Naive thymus-derived CD4-positive, alpha-beta T cell (primary cell): ENCODE measurements around the gene ANKRD24. TPM values are rescaled to one million over a fixed set of nuclear protein-coding genes. Genes with fewer than 3 reads are reported as not detected.
"Not testable (repeated sequence)": the region's sequence is repeated elsewhere in the genome, so short reads cannot be mapped to it uniquely, and the experiment has no call there.

Experiments used
- ATAC-seq: fragments of 150-1000 bp; cut with Tn5 transposase; 2 replicates; pipeline ENCODE4 v1.10.0; 2021; ENCODE audit warnings: mild to moderate bottlenecking, moderate library complexity
- CTCF ChIA-PET: fragments of 350-600 bp; sonication (Branson Sonifier 250); formaldehyde crosslinking; loops from one replicate; lab custom pipeline; 2021; ENCODE audit warnings: antibody characterized with exemption; lab: Charles Lee
- POLR2A ChIA-PET: fragments of 350-600 bp; sonication (Branson Sonifier 250); formaldehyde crosslinking; loops from one replicate; lab custom pipeline; 2021; ENCODE audit warnings: antibody characterized with exemption, inconsistent platforms; lab: Charles Lee
- DNase-seq, 9 donors: peaks; one replicate each; pipeline versions ENCODE4 v3.0.0 to v3.0.0-alpha.2; 2020 to 2022; ENCODE audit warnings: mixed read lengths in 1 of 9
- H3K27ac ChIP-seq: one replicate; pipeline ENCODE4 v1.7.0; 2013; ENCODE audit warnings: mild to moderate bottlenecking, low read depth, low read length, moderate library complexity
- H3K27me3 ChIP-seq, 2 donors: one replicate each; pipeline ENCODE4 v1.7.0; 2013; ENCODE audit warnings: low read length in 2 of 2, mild to moderate bottlenecking in 2 of 2, moderate library complexity in 2 of 2; ENCODE audit not compliant: control insufficient read depth in 2 of 2, insufficient read depth in 2 of 2
- H3K36me3 ChIP-seq, 3 experiments: 1 replicate in 2 of 3; 2 replicates in 1 of 3; pipeline ENCODE4 v1.7.0; 2013; ENCODE audit warnings: low read length in 3 of 3, mild to moderate bottlenecking in 3 of 3, moderate library complexity in 1 of 3; ENCODE audit not compliant: insufficient read depth in 3 of 3, control insufficient read depth in 2 of 3
- H3K4me1 ChIP-seq, 2 donors: one replicate each; pipeline ENCODE4 v1.7.0; 2013; ENCODE audit warnings: low read length in 2 of 2, mild to moderate bottlenecking in 2 of 2, moderate library complexity in 1 of 2; ENCODE audit not compliant: control insufficient read depth in 2 of 2, insufficient read depth in 2 of 2
- H3K4me3 ChIP-seq: 2 replicates; pipeline ENCODE4 v1.7.0; 2013; ENCODE audit warnings: mild to moderate bottlenecking, low read length
- H3K9me3 ChIP-seq, 3 experiments: 1 replicate in 2 of 3; 2 replicates in 1 of 3; pipeline ENCODE4 v1.7.0; 2013; ENCODE audit warnings: low read length in 3 of 3; ENCODE audit not compliant: control insufficient read depth in 2 of 3
- H3K27ac Mint-ChIP-seq, 9 donors: one replicate each; pipeline ENCODE4 v1.8.0; 2020 to 2022; ENCODE audit warnings: mixed read lengths in 9 of 9, mild to moderate bottlenecking in 8 of 9, moderate library complexity in 5 of 9, inconsistent platforms in 2 of 9
- H3K27me3 Mint-ChIP-seq, 5 donors: one replicate each; pipeline ENCODE4 v1.8.0; 2021 to 2022; ENCODE audit warnings: mixed read lengths in 5 of 5, mild to moderate bottlenecking in 1 of 5
- H3K36me3 Mint-ChIP-seq, 5 donors: one replicate each; pipeline ENCODE4 v1.8.0; 2020 to 2022; ENCODE audit warnings: mixed read lengths in 5 of 5, mild to moderate bottlenecking in 3 of 5, inconsistent platforms in 1 of 5
- H3K4me1 Mint-ChIP-seq, 7 donors: one replicate each; pipeline ENCODE4 v1.8.0; 2020 to 2022; ENCODE audit warnings: mixed read lengths in 7 of 7, mild to moderate bottlenecking in 3 of 7, inconsistent platforms in 1 of 7
- H3K4me3 Mint-ChIP-seq, 10 donors: one replicate each; pipeline ENCODE4 v1.8.0; 2020 to 2022; ENCODE audit warnings: mild to moderate bottlenecking in 10 of 10, mixed read lengths in 10 of 10, moderate library complexity in 6 of 10, inconsistent platforms in 2 of 10
- H3K9me3 Mint-ChIP-seq, 11 donors: one replicate each; pipeline ENCODE4 v1.8.0; 2020 to 2022; ENCODE audit warnings: mixed read lengths in 11 of 11, mild to moderate bottlenecking in 4 of 11, inconsistent platforms in 1 of 11, moderate library complexity in 1 of 11
- intact Hi-C, 2 donors: fragments of 100-400 bp; cut with micrococcal nuclease; formaldehyde crosslinking; loops; one replicate each; pipeline ENCODE4 v1.15.1; 2023
- polyA plus RNA-seq, 2 donors: library from polyadenylated mRNA; unstranded; fragments of 300-500 nt; fragmentation: Illumina TruSeq; gene quantifications; one replicate each; pipeline ENCODE4 v1.2.3, GENCODE V29; 2021
- total RNA-seq, 6 experiments: library from RNA in 5 of 6; stranded (reverse) in 5 of 6; gene quantifications; 1 replicate in 5 of 6; 2 replicates in 1 of 6; pipeline ENCODE4 v1.2.3 and lab custom pipeline; 2021 to 2026

Gene ANKRD24
- total and polyA plus RNA-seq, 7 experiments from 2014 or later = 0.17 to 2.8 (median 1.9) TPM; not detected in 1

DNA sequence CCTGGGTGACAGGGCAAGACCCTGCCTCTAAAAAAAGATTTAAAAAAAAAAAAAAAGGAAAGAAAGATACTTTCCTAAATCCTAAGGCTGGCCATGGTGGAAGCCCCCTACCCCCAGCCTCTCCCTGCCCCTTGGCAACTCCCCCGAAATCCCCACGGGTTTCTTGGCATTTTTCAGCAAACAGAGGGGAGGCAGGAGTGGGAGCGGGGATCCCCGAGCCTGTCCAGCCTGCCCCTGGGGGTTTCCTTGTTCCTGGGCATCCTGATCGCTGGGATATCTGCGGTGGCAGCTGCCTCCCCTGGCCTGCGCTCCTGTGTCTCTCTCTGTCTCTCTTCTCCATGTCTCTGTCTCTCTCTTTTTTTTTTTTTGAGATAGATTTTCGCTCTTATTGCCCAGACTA is 43.4 kb downstream of the ANKRD24 start:
- Mint-ChIP-seq H3K4me1 (peaks cover 0 to 7% (median 0%) of the 10 kb centered on the region in 7 donors), H3K27ac (peak overlapping the region in 1 of 9 donors; percentile 22), H3K4me3 (no peak overlapping the region), H3K9me3 (peaks cover 0 to 2% (median 0%) of the 10 kb centered on the region in 11 donors), H3K27me3 (peaks cover 2 to 11% (median 4%) of the 10 kb centered on the region in 5 donors), H3K36me3 (peaks cover 0 to 4% (median 0%) of the 10 kb centered on the region in 5 donors)
- POLR2A ChIA-PET = no interaction called here
- CTCF ChIA-PET = no interaction called here
- intact Hi-C loops = no loop called here
- no peak overlapping the region for H3K4me3 ChIP-seq
- no peaks in the 10 kb centered on the region for H3K4me1 ChIP-seq
- H3K9me3 ChIP-seq = no peaks in the 10 kb centered on the region
- DNase-seq = no peak
- no peak for ATAC-seq
- no peaks in the 10 kb centered on the region for H3K36me3 ChIP-seq
- peaks cover 0 to 4% of the 10 kb centered on the region in 2 donors for H3K27me3 ChIP-seq
- H3K27ac ChIP-seq = no peak overlapping the region

DNA sequence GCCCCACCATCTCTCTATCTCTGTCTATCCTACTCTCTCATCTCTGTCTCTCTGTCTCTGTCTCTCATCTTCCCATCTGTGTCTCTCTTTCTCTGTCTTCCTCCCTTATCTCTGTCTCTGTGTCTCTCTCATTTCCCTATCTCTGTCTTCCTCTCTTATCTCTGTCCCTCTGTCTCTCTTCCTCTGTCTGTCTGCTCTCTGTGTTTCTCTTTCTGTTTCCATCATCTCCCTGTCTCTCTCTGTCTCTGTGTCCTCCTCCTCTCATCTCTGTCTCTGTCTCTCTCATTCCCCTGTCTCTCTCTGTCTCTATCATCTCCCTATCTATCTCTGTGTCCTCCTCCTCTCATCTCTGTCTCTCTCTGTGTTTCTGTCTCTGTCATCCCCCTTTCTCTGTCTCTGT is 45.3 kb downstream of the ANKRD24 start:
- Histone ChIP-seq H3K4me1 (no peaks in the 10 kb centered on the region), H3K27me3 (peaks cover 0 to 4% of the 10 kb centered on the region in 2 donors), H3K4me3 (no peak overlapping the region), H3K36me3 (no peaks in the 10 kb centered on the region), H3K27ac (no peak overlapping the region), H3K9me3 (no peaks in the 10 kb centered on the region)
- DNase-seq (no peak), ATAC-seq (no peak)
- intact Hi-C loops = no loop called here
- peaks cover 0 to 7% (median 0%) of the 10 kb centered on the region in 7 donors for H3K4me1 Mint-ChIP-seq
- no peaks in the 10 kb centered on the region for H3K9me3 Mint-ChIP-seq
- H3K27ac Mint-ChIP-seq = no peak overlapping the region
- ChIA-PET POLR2A (no interaction called here), CTCF (interaction anchor here (0.7 kb wide), 1 partner anchor 508 kb away, joined by 3 read pairs; no protein-coding TSS in a partner anchor)
- H3K36me3 Mint-ChIP-seq = peaks cover 0 to 4% (median 0%) of the 10 kb centered on the region in 5 donors
- H3K27me3 Mint-ChIP-seq = peaks cover 2 to 11% (median 5%) of the 10 kb centered on the region in 5 donors
- no peak overlapping the region for H3K4me3 Mint-ChIP-seq

DNA sequence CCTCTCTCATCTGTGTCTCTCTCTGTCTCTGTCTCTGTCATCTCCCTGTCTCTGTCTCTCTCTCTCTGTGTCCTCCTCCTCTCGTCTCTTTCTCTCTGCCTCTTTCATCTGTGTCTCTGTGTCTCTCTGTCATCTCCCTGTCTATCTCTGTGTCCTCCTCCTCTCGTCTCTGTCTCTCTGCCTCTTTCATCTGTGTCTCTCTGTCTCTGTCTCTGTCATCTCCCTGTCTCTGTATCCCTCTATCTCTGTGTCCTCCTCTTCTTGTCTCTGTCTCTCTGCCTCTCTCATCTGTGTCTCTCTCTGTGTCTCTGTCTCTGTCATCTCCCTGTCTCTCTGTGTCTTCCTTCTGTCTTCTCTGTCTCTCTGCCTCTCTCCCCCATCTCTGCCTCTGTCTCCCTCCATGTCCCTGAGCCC is 46.3 kb downstream of the ANKRD24 start:
- peaks cover 2 to 15% (median 6%) of the 10 kb centered on the region in 5 donors for H3K27me3 Mint-ChIP-seq
- H3K27ac Mint-ChIP-seq = no peak overlapping the region
- ChIA-PET POLR2A (no interaction called here), CTCF (no interaction called here)
- Histone ChIP-seq H3K27ac (no peak overlapping the region), H3K36me3 (no peaks in the 10 kb centered on the region), H3K4me1 (no peaks in the 10 kb centered on the region), H3K4me3 (no peak overlapping the region), H3K27me3 (peaks cover 0 to 4% of the 10 kb centered on the region in 2 donors), H3K9me3 (no peaks in the 10 kb centered on the region)
- no peaks in the 10 kb centered on the region for H3K9me3 Mint-ChIP-seq
- H3K4me1 Mint-ChIP-seq = peaks cover 0 to 11% (median 0%) of the 10 kb centered on the region in 7 donors
- ATAC-seq = no peak
- peaks cover 0 to 4% (median 0%) of the 10 kb centered on the region in 5 donors for H3K36me3 Mint-ChIP-seq
- no peak for DNase-seq
- no peak overlapping the region for H3K4me3 Mint-ChIP-seq
- intact Hi-C loops = no loop called here

- Mint-ChIP-seq H3K9me3 (no peaks in the 10 kb centered on the region), H3K36me3 (peaks cover 0 to 4% (median 0%) of the 10 kb centered on the region in 5 donors), H3K27me3 (peaks cover 2 to 21% (median 6%) of the 10 kb centered on the region in 5 donors), H3K4me1 (peaks cover 0 to 11% (median 0%) of the 10 kb centered on the region in 7 donors), H3K27ac (no peak within 1 kb of the TSS), H3K4me3 (no peak within 1 kb of the TSS)
- H3K27me3 ChIP-seq = peaks cover 0 to 4% of the 10 kb centered on the region in 2 donors
- H3K4me3 ChIP-seq = no peak within 1 kb of the TSS
- ATAC-seq = peak; percentile 61
- CTCF ChIA-PET = no interaction called here
- H3K9me3 ChIP-seq = no peaks in the 10 kb centered on the region
- DNase-seq = peak in 1 of 9 donors; percentile 84
- no peaks in the 10 kb centered on the region for H3K36me3 ChIP-seq
- POLR2A ChIA-PET = no interaction called here
- H3K27ac ChIP-seq = no peak within 1 kb of the TSS
- intact Hi-C loops = no loop called here
- no peaks in the 10 kb centered on the region for H3K4me1 ChIP-seq
Measured at GRCh38 chr19:4229179-4229931, 46.9 kb downstream of the ANKRD24 start, which contains the start of gene EBI3. EBI3 (plus strand) TSS chr19:4229523; CDS start chr19:4229551, 28 bp downstream.

- H3K4me3 ChIP-seq, H3K36me3 Mint-ChIP-seq, DNase-seq, H3K9me3 Mint-ChIP-seq, H3K36me3 ChIP-seq, H3K27me3 ChIP-seq, H3K27ac Mint-ChIP-seq, H3K9me3 ChIP-seq, intact Hi-C loops, H3K27ac ChIP-seq, ATAC-seq, POLR2A ChIA-PET, H3K4me1 ChIP-seq, CTCF ChIA-PET, H3K4me3 Mint-ChIP-seq: not testable (repeated sequence)
- Mint-ChIP-seq H3K27me3 (peaks cover 2 to 25% (median 6%) of the 10 kb centered on the region in 5 donors), H3K4me1 (peaks cover 0 to 11% (median 0%) of the 10 kb centered on the region in 7 donors)
Measured at GRCh38 chr19:4230237-4230636, 47.7 kb downstream of the ANKRD24 start.

DNA sequence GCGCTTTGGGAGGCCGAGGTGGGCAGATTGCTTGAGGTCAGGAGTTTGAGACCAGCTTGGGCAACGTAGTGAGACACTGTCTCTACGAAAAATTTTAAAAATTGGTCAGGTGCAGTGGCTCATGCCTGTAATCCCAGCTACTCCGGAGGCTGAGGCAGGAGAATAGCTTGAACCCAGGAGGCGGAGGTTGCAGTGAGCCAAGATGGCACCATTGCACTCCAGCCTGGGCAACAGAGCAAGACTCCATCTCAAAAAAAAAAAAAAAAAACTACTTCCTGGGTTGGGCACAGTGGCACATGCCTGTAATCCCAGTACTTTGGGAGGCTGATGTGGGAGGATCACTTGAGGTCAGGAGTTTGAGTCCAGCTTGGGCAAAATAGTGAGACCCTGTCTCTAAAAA is 49.0 kb downstream of the ANKRD24 start:
- H3K4me3 ChIP-seq, H3K27me3 ChIP-seq, H3K27ac ChIP-seq, H3K36me3 Mint-ChIP-seq, H3K9me3 ChIP-seq, POLR2A ChIA-PET, ATAC-seq, H3K4me1 ChIP-seq, DNase-seq, H3K27ac Mint-ChIP-seq, intact Hi-C loops, H3K9me3 Mint-ChIP-seq, H3K36me3 ChIP-seq, H3K4me3 Mint-ChIP-seq: not testable (repeated sequence)
- Mint-ChIP-seq H3K4me1 (peaks cover 0 to 11% (median 0%) of the 10 kb centered on the region in 7 donors), H3K27me3 (peaks cover 0 to 25% (median 6%) of the 10 kb centered on the region in 5 donors)
- CTCF ChIA-PET = interaction anchor here (0.8 kb wide), 1 partner anchor 74 kb away, joined by 3 read pairs; no protein-coding TSS in a partner anchor
